Fibroblast of skin of back (primary cell): ENCODE measurements around the gene GPR150.
"Not testable (repeated sequence)": the region's sequence is repeated elsewhere in the genome, so short reads cannot be mapped to it uniquely, and the experiment has no call there.

Experiments
- DNase-seq: peaks from one replicate; pipeline ENCODE4 v3.0.0-alpha.2; 2013

Gene GPR150

GRCh38 chr5:95624368-95624767 lies 4.5 kb downstream of the GPR150 start:
- no peak for DNase-seq

DNA sequence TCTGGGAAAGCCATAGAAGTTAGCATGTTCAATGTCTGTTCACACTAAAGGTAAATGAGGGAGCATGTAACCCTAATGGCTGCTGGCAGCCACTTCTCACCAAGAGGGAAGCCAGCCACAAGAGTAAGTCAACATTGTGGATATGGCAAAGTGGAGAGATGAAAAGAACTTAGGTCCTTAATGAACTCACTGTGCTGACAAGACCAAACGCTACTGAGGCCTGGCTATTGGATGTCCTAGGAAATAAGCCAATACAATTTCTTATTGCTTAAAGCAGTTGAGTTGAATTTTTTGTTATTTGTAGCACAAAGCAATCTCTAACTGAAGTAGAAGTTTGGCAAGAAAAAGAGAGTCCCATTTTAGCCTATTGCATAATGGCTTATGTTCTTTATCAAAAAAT lies 6.8 kb downstream of the GPR150 start:
- DNase-seq = no peak

DNA sequence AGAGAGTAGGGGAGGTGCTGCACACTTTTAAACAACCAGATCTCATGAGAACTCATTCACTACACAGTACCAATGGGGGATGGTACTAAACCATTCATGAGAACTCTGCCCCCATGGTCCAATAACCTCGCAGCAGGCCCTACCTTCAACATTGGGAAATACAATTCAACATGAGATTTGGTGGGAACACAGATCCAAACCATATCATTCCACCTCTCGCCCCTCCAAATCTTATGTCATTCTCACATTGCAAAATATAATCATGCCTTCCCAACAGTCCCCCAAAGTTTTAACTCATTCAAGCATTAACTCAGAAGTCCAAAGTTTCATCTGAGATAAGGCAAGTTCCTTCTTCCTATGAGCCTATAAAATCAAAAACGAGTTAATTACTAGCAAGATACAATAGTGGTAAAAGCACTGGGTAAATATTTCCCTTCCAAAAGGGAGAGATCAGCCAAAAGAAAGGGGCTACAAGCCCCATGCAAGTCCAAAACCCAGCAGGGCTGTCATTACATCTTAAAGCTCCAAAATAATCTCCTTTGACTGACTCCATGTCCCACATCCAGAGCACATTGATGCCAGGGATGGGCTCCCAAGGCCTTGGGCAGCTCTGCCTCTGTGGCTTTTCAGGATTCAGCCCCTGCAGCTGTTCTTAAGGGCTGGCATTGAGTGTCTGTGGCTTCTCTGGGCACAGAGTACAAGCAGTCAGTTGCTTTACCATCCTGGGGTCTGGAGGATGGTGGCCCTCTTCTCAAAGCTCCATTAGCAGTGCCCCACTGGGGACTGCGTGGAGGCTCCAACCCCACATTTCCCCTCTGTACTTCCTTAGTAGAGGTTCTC lies 8.3 kb downstream of the GPR150 start:
- no peak for DNase-seq

DNA sequence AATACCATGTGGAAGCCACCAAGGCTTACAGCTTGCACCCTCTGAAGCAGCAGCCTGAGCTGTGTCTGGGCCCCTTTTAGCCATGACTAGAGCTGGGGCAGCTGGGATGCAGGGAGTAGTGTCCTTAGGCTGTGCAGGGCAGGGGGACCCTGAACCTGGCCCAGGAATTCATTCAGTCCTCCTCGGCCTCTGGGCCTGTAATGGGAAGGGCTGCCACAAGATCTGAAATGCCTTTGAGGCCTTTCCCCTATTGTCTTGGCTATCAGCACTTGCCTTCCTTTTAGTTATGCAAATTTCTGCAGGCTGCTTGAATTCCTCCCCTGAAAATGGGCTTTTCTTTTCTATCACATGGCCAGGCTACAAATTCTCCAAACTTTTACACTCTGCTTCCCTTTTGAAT lies 9.0 kb downstream of the GPR150 start:
- DNase-seq = no peak

DNA sequence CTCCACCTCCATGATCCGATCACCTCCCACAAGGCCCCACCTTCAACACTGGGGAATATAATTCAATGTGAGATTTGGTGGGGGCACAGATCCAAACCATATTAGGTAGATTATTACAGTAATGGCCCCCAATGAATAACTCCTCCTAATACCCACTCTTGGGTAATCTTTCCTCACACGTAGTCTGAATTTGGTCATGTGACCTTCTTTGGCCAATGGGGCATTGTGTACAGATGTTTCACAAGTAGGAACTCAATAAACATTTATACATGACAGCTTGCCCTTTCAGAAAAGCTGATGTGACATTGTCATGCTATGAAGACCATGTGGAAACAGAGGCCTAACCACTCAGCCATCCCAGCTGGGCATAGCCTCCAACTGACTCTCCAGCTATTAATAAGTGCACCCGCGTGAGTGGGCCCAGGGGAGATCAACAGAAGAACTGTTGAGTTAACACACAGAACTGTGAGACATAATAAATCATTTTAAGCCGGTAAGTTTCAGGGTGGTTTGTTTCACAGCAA lies 10.6 kb downstream of the GPR150 start:
- no peak for DNase-seq

DNA sequence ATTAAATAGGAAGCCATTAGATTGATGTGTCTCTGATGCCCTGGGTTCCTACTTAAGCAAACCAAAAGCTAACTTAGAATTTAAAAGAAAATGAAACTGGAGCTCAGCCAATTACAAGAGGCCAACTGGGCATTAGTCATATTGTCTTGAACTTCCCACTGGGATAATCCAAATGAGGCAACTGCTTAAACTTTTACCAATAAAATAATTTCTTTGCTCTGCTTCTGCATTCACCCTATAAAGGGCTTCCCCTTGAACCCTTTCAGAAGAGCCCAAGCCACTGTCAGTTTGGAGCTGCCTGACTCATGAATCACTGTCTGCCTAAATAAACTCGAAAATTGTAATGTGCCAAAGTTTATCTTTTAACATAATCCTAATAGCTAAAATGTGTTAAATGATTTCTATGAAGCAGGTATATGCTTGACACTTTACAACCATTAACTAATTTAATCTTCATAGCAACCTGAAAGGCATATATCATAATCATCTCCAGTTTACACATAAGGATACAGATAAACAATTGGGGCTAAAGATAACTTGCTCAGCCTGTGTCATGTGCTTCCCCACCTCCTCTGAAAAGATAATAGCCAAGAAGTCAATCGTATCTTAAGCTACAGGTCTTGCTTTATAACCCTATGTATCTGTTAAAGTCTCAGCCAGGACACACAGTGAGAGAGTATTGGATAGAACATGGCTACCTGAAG lies 11.5 kb downstream of the GPR150 start:
- peak; percentile 80 for DNase-seq

GRCh38 chr5:95631991-95632675 lies 12.2 kb downstream of the GPR150 start:
- peak; percentile 83 for DNase-seq

DNA sequence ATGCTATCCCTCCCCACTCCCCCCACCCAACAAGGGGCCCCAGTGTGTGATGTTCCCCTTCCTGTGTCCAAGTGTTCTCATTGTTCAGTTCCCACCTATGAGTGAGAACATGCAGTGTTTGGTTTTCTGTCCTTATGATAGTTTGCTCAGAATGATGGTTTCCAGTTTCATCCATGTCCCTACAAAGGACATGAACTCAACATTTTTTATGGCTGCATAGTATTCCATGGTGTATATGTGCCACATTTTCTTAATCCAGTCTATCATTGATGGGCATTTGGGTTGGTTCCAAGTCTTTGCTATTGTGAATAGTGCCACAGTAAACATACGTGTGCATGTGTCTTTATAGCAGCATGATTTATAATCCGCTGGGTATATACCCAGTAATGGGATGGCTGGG lies 13.1 kb downstream of the GPR150 start:
- not testable (repeated sequence) for DNase-seq

DNA sequence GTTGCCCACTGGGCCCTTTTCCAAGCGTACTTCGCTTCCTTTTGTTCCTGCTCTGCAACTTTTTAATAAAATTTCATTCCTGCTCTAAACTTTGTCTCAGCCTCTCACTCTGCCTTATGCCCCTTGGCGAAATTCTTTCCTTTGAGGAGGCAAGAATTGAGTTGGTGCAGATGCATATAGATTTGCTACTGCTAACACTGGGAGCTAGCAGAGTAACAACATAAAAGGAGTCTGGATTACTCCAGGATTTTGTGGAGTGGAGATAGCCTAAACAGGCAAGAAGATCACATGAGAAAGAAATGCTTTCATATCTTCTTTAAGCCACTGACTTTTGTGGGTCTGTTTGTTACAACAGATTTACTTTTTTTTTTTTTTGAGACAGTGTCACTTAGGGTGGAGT lies 13.8 kb downstream of the GPR150 start:
- DNase-seq = no peak

- DNase-seq = no peak
Measured at GRCh38 chr5:95634081-95634480, 14.2 kb downstream of the GPR150 start.

DNA sequence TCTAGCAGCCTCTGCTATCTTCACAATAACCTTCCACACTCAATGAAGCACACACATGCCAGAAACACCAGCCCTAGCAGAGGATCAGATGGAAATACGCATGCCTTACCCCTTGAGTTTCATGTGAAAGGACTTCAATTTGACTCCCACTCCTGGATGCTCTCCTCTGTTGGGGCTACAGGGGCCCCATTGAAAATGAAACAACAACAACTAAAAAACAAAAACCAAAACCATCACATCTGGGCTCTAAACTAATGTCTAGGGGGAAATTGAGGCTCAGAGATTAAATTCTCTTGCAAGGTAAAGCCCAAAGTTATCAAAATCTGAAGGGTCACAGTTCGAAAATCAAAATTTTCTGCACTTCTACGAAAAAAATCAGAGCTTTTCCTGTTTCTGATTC lies 18.7 kb downstream of the GPR150 start:
- DNase-seq = no peak

GRCh38 chr5:95641741-95642220 lies 21.9 kb downstream of the GPR150 start:
- DNase-seq = no peak

- DNase-seq = no peak
Measured at GRCh38 chr5:95643152-95643551, 23.3 kb downstream of the GPR150 start.

- DNase-seq = peak; percentile 58
Measured at GRCh38 chr5:95644351-95645042, 24.6 kb downstream of the GPR150 start.

- not testable (repeated sequence) for DNase-seq
Measured at GRCh38 chr5:95646226-95646568, 26.3 kb downstream of the GPR150 start.

- DNase-seq = peak; percentile 96
Measured at GRCh38 chr5:95646569-95647431, 26.9 kb downstream of the GPR150 start, which contains the start of gene RFESD. Gene RFESD (plus strand): TSS chr5:95646777. CDS start chr5:95652272, 5,495 bp downstream.

DNA sequence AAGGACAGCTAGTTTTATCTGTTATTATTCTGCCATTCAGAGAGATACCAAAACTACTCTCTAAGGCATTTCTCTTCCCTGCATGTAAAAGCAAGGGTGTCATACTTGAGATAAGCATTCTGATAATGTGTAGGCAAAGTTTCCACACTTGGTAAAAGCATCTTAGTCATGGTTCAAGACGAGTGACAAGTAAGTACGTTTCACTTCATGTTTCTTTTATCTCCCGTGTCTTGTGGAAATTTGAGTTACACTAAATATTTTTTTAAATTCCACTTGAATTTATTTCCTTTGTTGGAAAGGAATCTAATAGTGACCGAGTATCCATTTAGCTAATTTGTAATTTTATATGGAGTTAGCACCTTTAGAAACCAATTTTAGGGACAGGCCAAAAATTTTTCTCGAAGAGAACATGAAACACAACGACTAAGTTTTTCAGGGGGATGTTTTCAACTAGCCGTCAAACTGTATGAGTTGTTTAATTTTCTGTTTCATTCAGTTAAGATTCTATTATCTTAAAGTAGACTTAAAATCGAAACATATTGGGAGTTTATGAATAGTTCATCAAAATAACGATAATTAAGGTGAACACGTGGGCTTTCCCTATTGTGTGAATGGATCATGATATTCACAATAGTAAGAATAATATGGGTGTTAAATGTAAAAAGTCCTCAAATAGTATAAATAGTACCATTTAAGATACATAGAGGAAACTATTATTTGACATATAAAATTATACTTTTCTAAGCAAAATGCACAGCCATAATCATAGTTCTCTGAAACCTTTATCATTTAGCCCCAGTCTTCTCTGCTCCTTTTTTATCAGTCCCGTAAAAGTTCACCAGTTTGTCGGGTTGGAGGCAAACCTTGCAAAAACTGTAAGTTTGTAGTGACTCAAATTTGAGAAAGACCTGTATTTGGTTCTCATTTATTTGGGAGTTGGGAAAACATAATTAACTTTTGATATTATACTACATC lies 28.3 kb downstream of the GPR150 start:
- no peak for DNase-seq

- no peak for DNase-seq
Measured at GRCh38 chr5:95649274-95649673, 29.4 kb downstream of the GPR150 start.

DNA sequence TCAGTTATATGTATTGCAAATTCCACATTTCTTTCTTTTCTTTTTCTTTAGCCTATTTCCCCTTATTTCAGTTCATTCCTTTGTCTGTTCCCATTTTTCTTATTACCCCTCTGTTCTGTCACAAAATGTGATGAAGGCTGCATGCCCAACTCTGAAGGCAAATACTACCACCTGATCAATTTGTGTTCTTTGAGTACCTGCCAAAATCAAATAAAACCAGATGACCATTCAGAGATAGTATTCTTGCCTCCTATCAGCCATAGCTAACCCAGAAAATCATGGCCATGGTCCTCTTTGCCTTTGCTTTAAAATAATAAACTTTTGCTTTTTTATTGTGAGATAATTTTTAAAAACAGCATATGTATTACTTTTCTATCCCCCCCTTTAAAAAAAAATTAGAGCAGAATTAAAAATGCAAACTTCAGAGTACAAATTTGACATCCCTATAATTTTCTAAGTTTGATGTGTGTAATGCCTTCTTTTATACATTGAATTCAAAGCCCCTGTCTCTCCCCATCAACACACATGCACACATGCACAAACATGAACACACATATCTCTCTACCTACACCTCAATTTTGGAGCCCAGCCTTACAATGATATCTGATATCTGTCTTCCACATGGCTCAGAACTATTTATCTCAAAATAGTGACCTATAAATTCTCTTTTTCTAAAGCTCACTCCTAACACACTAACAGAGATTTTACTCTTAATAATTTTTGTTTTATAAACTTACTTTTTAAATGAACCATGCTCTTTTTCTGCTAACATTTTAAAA lies 30.1 kb downstream of the GPR150 start:
- DNase-seq = no peak
